Suprapubic skin (tissue), 4 donors: ENCODE data around the gene RRP36.

Source experiments
- POLR2A ChIP-seq, 2 donors: fragments of 450-650 bp; IDR thresholded peaks; one replicate each; pipeline ENCODE4 v1.6.1; 2017; ENCODE audit warnings: antibody characterized with exemption in 2 of 2, mild to moderate bottlenecking in 2 of 2, moderate library complexity in 2 of 2
- POLR2AphosphoS5 ChIP-seq, 3 donors: sonication (generic); formaldehyde crosslinking; IDR thresholded peaks; one replicate each; pipeline ENCODE4 v1.6.1; 2017; ENCODE audit warnings: antibody characterized with exemption in 3 of 3
- TF ChIP-seq, protein P1 (sequence below), 2 donors: fragments of 200-600 bp in 1 of 2; fragments of 450-650 bp in 1 of 2; sonication (generic) in 1 of 2; IDR thresholded peaks; one replicate each; pipeline ENCODE4 v1.5.1; 2016 to 2019; ENCODE audit warnings: antibody characterized with exemption in 2 of 2, mild to moderate bottlenecking in 1 of 2, moderate library complexity in 1 of 2

DNA sequence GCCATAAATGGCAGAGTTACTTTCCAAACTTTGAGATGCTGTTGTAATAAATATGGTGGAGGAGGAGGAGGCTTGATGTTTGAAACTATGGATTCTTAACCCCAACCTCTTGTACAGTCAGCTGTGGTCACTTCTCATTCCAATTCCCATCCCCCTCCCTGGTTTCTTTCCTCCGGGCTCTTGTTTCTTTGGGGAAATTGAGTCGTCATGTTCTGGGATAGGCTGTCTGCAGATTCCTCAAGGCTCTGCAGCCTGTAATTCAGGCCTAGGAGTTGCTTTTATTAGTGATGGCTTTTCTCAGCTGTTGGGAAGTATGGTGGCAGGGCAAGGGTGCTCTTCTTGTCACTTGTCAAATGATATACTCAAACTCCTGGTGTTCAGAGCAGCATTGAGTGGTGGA is 57.3 kb downstream of the RRP36 start:
- TF ChIP-seq, protein P1, sequence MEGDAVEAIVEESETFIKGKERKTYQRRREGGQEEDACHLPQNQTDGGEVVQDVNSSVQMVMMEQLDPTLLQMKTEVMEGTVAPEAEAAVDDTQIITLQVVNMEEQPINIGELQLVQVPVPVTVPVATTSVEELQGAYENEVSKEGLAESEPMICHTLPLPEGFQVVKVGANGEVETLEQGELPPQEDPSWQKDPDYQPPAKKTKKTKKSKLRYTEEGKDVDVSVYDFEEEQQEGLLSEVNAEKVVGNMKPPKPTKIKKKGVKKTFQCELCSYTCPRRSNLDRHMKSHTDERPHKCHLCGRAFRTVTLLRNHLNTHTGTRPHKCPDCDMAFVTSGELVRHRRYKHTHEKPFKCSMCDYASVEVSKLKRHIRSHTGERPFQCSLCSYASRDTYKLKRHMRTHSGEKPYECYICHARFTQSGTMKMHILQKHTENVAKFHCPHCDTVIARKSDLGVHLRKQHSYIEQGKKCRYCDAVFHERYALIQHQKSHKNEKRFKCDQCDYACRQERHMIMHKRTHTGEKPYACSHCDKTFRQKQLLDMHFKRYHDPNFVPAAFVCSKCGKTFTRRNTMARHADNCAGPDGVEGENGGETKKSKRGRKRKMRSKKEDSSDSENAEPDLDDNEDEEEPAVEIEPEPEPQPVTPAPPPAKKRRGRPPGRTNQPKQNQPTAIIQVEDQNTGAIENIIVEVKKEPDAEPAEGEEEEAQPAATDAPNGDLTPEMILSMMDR (IDR thresholded peaks at IDR 0.05) = no peak
- TF ChIP-seq POLR2A (IDR thresholded peaks at IDR 0.05) = no peak
- no peak for TF ChIP-seq POLR2AphosphoS5 (IDR thresholded peaks at IDR 0.05)
